OCI-LY7 (cell line): ENCODE results near the gene SERPINA5.

Source experiments
- EZH2phosphoT487 ChIP-seq: fragments of 200-600 bp; sonication (generic); IDR thresholded peaks from 2 replicates; pipeline ENCODE4 v1.6.1; 2018; ENCODE audit warnings: low read depth, borderline replicate concordance, mild to moderate bottlenecking, mixed run types, antibody characterized with exemption, low read length, moderate library complexity, mixed read lengths
- TF ChIP-seq, protein P1 (sequence below): fragments of 200-600 bp; sonication (generic); conservative IDR thresholded peaks from 2 replicates; pipeline ENCODE4 v1.5.1; 2014; ENCODE audit warnings: mild to moderate bottlenecking, antibody characterized with exemption, low read length, moderate library complexity, mixed read lengths

DNA sequence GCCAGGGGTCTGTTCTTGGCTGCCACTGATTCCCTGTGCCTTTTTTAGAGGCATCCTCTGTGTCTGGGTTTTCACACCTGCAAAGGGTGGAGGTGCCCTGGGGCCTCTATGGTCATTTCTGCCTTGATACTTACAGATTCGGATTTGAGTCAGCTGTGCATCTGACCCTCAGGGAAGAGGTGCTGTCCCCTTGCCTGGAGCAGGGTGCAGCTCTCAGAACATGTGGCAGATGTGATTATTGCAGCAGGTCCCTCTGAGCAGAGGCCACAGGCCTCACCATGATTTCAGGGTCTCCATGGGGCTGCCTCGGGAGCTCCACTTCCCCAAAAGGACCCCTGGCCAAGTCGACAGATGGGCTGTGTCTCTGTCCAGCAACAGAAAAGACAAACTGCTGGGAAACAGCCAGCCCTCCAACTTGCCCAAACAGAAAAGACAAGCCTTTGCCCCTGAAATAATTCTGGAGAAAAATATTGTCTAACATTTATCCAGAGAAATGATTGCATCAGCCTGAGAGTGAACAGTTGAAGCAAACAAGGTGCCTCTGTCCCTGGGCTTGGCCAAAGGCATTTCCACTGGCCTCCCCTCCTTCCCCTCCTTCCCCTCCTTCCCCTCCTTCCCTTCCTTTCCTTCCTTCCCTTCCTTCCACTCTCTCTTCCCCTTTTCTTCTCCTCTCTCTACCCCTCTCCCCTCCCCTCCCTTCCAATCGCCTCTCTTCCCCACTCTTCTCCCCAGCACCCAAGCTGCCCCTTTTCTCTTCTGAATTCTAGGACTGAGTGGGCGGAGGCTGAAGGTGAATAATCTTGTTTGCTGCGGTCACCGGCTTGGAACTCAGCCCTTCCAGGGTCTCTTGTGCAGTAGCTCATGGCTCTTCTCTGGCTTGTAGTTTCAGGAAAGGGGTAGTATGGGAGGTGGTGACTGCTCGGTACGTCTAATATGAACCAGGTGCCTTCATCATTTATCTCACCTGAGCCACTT lies 31.6 kb downstream of the SERPINA5 start:
- TF ChIP-seq, protein P1, sequence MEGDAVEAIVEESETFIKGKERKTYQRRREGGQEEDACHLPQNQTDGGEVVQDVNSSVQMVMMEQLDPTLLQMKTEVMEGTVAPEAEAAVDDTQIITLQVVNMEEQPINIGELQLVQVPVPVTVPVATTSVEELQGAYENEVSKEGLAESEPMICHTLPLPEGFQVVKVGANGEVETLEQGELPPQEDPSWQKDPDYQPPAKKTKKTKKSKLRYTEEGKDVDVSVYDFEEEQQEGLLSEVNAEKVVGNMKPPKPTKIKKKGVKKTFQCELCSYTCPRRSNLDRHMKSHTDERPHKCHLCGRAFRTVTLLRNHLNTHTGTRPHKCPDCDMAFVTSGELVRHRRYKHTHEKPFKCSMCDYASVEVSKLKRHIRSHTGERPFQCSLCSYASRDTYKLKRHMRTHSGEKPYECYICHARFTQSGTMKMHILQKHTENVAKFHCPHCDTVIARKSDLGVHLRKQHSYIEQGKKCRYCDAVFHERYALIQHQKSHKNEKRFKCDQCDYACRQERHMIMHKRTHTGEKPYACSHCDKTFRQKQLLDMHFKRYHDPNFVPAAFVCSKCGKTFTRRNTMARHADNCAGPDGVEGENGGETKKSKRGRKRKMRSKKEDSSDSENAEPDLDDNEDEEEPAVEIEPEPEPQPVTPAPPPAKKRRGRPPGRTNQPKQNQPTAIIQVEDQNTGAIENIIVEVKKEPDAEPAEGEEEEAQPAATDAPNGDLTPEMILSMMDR, result no peak
- no peak for TF ChIP-seq EZH2phosphoT487
